Measurements from ENCODE around the gene OSBPL7. TPM values are rescaled to one million over a fixed set of nuclear protein-coding genes. Genes with fewer than 3 reads are reported as not detected.

OSBPL7 gene
- total RNA-seq, 2 experiments from 2014 or later, result 30.3 to 47.8 TPM

DNA sequence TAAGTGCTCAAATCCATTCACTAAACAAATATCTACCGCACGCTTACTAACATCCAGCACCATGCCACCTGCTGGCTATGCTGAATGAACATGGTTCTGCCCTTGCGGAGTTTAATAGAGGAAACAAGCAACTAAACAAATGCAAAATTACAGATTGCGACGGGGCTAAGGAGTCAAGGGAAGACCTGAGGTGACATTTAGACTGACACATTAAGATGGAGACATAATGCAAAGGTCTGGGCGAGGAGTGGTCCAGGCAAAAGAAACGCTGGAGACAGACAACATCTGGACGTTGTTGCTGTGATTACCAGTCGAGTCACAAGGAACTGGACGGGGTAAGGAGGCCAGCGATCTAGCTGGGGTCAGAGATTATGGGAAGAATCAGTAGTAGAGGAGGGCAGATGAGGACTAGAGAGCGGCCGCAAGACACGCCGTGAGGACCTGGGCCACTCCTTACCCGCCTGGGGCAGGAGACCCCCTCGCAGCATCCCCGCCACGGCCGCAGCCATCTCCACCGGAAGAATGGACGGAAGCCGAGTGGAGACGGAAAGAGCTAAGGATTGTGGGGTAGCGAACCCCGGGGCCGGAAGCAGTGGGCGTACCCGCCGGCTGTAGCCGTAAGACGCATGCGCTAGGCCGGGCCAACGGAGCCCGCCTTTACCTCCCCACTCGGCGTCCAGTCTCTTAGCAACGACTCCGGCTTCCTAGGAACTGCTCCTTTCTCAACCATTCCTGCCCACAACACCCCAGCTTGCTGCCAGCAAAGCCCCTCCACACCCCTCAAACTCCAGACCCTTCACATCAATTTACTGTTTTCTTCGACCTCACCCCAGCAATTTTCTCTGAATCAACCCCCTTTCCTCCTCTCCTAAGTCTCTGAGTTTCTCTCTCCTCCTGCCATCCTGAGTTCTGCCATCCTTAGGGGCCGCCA is 9.7 kb upstream of the OSBPL7 start, which contains the start of the genes LRRC46 and MRPL10:
Gene LRRC46, plus strand, starts transcription at position 668 of the 931 bp plus-strand sequence. CDS start 320 bp downstream, outside the sequence.
Gene MRPL10, minus strand, starts transcription at position 539 of the 931 bp plus-strand sequence. Its CDS starts 30 bp downstream, at position 509.
- CTCF ChIA-PET, result interaction anchor here (0.6 to 5.8 kb wide), 14 partner anchors 9 to 196 kb away, joined by 3 to 58 read pairs (median 5); partner anchors contain the start of genes CDK5RAP3, OSBPL7, SCRN2 and SP2
- Mint-ChIP-seq H3K27ac (peak within 1 kb of the TSS; percentile 97), H3K27me3 (no peaks in the 10 kb centered on the region), H3K36me3 (peaks cover 27% of the 10 kb centered on the region), H3K9me3 (ENCODE audit: low read depth) (no peaks in the 10 kb centered on the region), H3K4me3 (peak within 1 kb of the TSS; percentile 97), H3K4me1 (peaks cover 58% of the 10 kb centered on the region)
- ATAC-seq (peak; percentile 82), DNase-seq (peak; percentile 95)

DNA sequence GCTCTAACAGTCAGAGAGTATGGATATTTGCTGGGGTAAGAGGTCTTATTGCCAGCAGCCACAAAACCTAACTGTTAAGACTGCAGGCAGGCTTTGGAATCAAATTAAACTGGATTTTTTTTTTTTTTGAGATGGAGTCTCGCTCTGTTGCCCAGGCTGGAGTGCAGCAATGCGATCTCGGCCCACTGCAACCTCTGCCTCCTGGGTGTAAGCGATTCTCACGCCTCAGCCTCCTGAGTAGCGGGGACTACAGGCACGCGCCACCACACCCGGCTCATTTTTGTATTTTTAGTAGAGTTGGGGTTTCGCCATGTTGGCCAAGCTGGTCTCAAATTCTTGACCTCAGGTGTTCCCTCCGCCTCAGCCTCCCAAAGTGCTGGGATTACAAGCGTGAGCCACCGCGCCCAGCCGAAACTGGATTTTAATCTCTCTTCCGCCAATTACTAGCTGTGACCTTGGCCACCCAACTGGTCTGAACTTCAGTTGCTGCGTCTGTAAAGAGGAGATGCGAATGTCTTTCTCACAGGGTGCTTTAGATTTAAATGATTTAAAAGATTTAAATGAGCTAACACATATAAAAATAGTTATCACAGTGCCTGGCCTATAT is 8.9 kb upstream of the OSBPL7 start:
- CTCF ChIA-PET, result interaction anchor here (0.6 to 5.8 kb wide), 13 partner anchors 8 to 196 kb away, joined by 3 to 58 read pairs (median 5); partner anchors contain the start of genes CDK5RAP3, OSBPL7, SCRN2 and SP2
- Mint-ChIP-seq H3K4me1 (peaks cover 51% of the 10 kb centered on the region), H3K9me3 (ENCODE audit: low read depth) (no peaks in the 10 kb centered on the region), H3K27ac (peak overlapping the region; percentile 97), H3K36me3 (peaks cover 31% of the 10 kb centered on the region), H3K27me3 (no peaks in the 10 kb centered on the region), H3K4me3 (peak overlapping the region; percentile 97)
- no peak for ATAC-seq
- no peak for DNase-seq

DNA sequence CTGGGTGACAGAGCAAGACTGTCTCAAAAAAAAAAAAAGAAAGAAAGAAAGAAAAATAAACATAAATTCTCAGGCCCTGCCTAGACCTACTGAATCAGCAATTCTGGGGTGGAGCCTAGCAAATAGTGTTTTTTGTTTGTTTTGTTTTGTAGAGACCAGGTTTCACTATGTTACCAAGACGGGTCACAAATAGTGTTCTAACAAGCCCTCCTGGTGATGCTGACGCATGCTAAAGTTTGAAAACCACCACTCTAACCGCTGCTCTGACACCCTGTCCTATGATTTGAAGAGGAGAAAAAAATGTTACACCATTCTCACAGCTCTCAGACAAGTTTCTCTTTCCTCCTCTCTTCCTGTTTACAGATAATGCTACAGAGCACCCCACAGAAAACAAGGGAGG is 8.3 kb upstream of the OSBPL7 start:
- peak; percentile 75 for ATAC-seq
- peak overlapping the region; percentile 97 for H3K27ac Mint-ChIP-seq
- H3K27me3 Mint-ChIP-seq, result no peaks in the 10 kb centered on the region
- H3K36me3 Mint-ChIP-seq, result peaks cover 34% of the 10 kb centered on the region
- peaks cover 47% of the 10 kb centered on the region for H3K4me1 Mint-ChIP-seq
- peak; percentile 90 for DNase-seq
- H3K4me3 Mint-ChIP-seq, result peak overlapping the region; percentile 97
- no peaks in the 10 kb centered on the region for H3K9me3 Mint-ChIP-seq (ENCODE audit: low read depth)
- CTCF ChIA-PET, result interaction anchor here (1.2 to 5.8 kb wide), 5 partner anchors 8 to 113 kb away, joined by 3 to 58 read pairs (median 7); partner anchors contain the start of genes OSBPL7 and SCRN2

GRCh38 chr17:47823519-47823918 is 1.9 kb upstream of the OSBPL7 start:
- Mint-ChIP-seq H3K9me3 (ENCODE audit: low read depth) (no peaks in the 10 kb centered on the region), H3K4me1 (peaks cover 31% of the 10 kb centered on the region), H3K27ac (no peak overlapping the region), H3K27me3 (no peaks in the 10 kb centered on the region), H3K4me3 (no peak overlapping the region), H3K36me3 (peaks cover 36% of the 10 kb centered on the region)
- ATAC-seq (no peak), DNase-seq (no peak)
- CTCF ChIA-PET, result interaction anchor here (2.9 kb wide), 1 partner anchor 7 kb away, joined by 17 read pairs; the partner anchor contains the start of genes LRRC46 and MRPL10

- CTCF ChIA-PET, result interaction anchor here (1.4 to 2.9 kb wide), 5 partner anchors 8 to 68 kb away, joined by 5 to 17 read pairs (median 10); partner anchors contain the start of genes LRRC46, MRPL10 and SCRN2
- peaks cover 27% of the 10 kb centered on the region for H3K4me1 Mint-ChIP-seq
- no peak overlapping the region for H3K4me3 Mint-ChIP-seq
- DNase-seq (no peak), ATAC-seq (no peak)
- H3K9me3 Mint-ChIP-seq (ENCODE audit: low read depth), result no peaks in the 10 kb centered on the region
- peaks cover 32% of the 10 kb centered on the region for H3K36me3 Mint-ChIP-seq
- H3K27ac Mint-ChIP-seq, result peak overlapping the region; percentile 83
- H3K27me3 Mint-ChIP-seq, result no peaks in the 10 kb centered on the region
These were observed 1.2 kb upstream of the OSBPL7 start for GRCh38 chr17:47822785-47823184.

GRCh38 chr17:47821031-47821423 is 567 bp downstream of the OSBPL7 start:
- H3K27me3 Mint-ChIP-seq, result no peaks in the 10 kb centered on the region
- CTCF ChIA-PET, result interaction anchor here (0.7 to 2.9 kb wide), 15 partner anchors 9 to 197 kb away, joined by 3 to 17 read pairs (median 4); partner anchors contain the start of genes LRRC46, MRPL10 and SCRN2
- no peaks in the 10 kb centered on the region for H3K9me3 Mint-ChIP-seq (ENCODE audit: low read depth)
- ATAC-seq (no peak), DNase-seq (no peak)
- H3K4me1 Mint-ChIP-seq, result peaks cover 27% of the 10 kb centered on the region
- H3K36me3 Mint-ChIP-seq, result peaks cover 22% of the 10 kb centered on the region
- peak overlapping the region; percentile 96 for H3K4me3 Mint-ChIP-seq
- H3K27ac Mint-ChIP-seq, result peak overlapping the region; percentile 83

GRCh38 chr17:47820033-47820789 is 1.4 kb downstream of the OSBPL7 start:
- no peaks in the 10 kb centered on the region for H3K27me3 Mint-ChIP-seq
- ATAC-seq (no peak), DNase-seq (no peak)
- H3K4me1 Mint-ChIP-seq, result peaks cover 27% of the 10 kb centered on the region
- no peaks in the 10 kb centered on the region for H3K9me3 Mint-ChIP-seq (ENCODE audit: low read depth)
- H3K27ac Mint-ChIP-seq, result peak overlapping the region; percentile 83
- CTCF ChIA-PET, result interaction anchor here (1.1 to 2.7 kb wide), 3 partner anchors 17 to 90 kb away, joined by 3 to 11 read pairs (median 3); partner anchors contain the start of gene SCRN2
- H3K36me3 Mint-ChIP-seq, result peaks cover 20% of the 10 kb centered on the region
- peak overlapping the region; percentile 96 for H3K4me3 Mint-ChIP-seq

- Mint-ChIP-seq H3K9me3 (ENCODE audit: low read depth) (no peaks in the 10 kb centered on the region), H3K36me3 (peaks cover 18% of the 10 kb centered on the region), H3K4me1 (peaks cover 27% of the 10 kb centered on the region), H3K4me3 (no peak overlapping the region), H3K27me3 (no peaks in the 10 kb centered on the region), H3K27ac (no peak overlapping the region)
- CTCF ChIA-PET, result no interaction called here
- DNase-seq (no peak), ATAC-seq (no peak)
These were observed 2.1 kb downstream of the OSBPL7 start for GRCh38 chr17:47819475-47819874.

DNA sequence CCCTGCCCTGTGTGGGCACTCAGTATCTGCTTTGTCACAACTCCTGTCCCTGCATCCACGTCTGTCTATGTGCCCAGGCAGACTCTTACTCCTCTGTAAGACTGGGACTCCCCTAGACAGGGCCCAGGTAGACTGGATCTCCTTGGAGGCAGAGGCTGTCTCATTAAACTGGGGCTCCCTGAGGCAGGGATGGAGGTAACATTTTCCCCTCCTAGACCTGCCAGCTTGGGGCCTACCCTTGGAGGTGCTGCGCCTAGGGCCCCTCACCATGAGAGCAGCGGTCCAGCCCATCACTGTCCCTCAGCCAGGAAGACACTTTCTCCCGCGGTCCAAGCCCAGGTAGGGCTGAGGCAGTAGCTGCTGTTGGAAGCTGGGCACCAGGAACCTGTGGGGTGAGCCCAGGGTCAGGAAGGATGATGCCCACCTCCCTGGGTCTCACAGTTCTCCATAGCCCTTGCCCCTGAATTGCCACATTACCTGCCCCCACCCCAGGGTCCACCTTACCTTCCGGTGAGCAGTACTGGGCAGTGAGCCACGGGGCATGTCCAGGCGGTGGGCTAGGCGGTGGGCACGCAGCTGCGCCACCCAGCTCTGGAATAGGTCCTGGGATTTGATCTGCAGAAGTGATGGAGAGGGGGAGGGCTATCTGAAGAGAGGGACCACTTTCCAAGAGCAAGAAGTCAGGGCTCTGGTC is 3.4 kb downstream of the OSBPL7 start:
- Mint-ChIP-seq H3K4me1 (peaks cover 27% of the 10 kb centered on the region), H3K27ac (no peak overlapping the region), H3K9me3 (ENCODE audit: low read depth) (no peaks in the 10 kb centered on the region), H3K36me3 (peaks cover 9% of the 10 kb centered on the region), H3K27me3 (no peaks in the 10 kb centered on the region), H3K4me3 (no peak overlapping the region)
- CTCF ChIA-PET, result no interaction called here
- no peak for ATAC-seq
- no peak for DNase-seq

- H3K27ac Mint-ChIP-seq, result no peak overlapping the region
- no peak for ATAC-seq
- CTCF ChIA-PET, result interaction anchor here (0.8 kb wide), 1 partner anchor 24 kb away, joined by 3 read pairs; the partner anchor contains the start of gene SCRN2
- no peak for DNase-seq
- no peak overlapping the region for H3K4me3 Mint-ChIP-seq
- no peaks in the 10 kb centered on the region for H3K27me3 Mint-ChIP-seq
- peaks cover 8% of the 10 kb centered on the region for H3K36me3 Mint-ChIP-seq
- no peaks in the 10 kb centered on the region for H3K9me3 Mint-ChIP-seq (ENCODE audit: low read depth)
- H3K4me1 Mint-ChIP-seq, result peaks cover 17% of the 10 kb centered on the region
These were observed 4.6 kb downstream of the OSBPL7 start for GRCh38 chr17:47816947-47817346.

- no peak for ATAC-seq
- Mint-ChIP-seq H3K4me3 (no peak overlapping the region), H3K4me1 (peaks cover 16% of the 10 kb centered on the region), H3K36me3 (peaks cover 8% of the 10 kb centered on the region), H3K27me3 (no peaks in the 10 kb centered on the region), H3K27ac (no peak overlapping the region), H3K9me3 (ENCODE audit: low read depth) (no peaks in the 10 kb centered on the region)
- no peak for DNase-seq
- CTCF ChIA-PET, result no interaction called here
These were observed 5.4 kb downstream of the OSBPL7 start for GRCh38 chr17:47816111-47816735.

Data from activated CD8-positive, alpha-beta memory T cell treated with anti-CD3 and anti-CD28 coated beads, Interleukin-2, amount 10 ng/mL, durations not matched to agents 7 days and 5 days (primary cell).